ENCODE results near the gene USP17L25. TPM values are rescaled to one million over a fixed set of nuclear protein-coding genes. Genes with fewer than 3 reads are reported as not detected.

Gene USP17L25
- total RNA-seq (2022; extraction: Qiagen RNA extraction): not detected in 5 replicates

GRCh38 chr4:9329611-9330010, at the start of gene USP17L25:
TSS of gene USP17L25 (plus strand) at chr4:9329911. CDS start at chr4:9329911, 0 bp downstream.

GRCh38 chr4:9324865-9325264, 4.8 kb upstream of the USP17L25 start, which contains the start of gene USP17L24:
TSS of gene USP17L24 (plus strand) at chr4:9325165. CDS start at chr4:9325165, 0 bp downstream.

GRCh38 chr4:9334358-9334757, 4.6 kb downstream of the USP17L25 start, which contains the start of gene USP17L26:
TSS of gene USP17L26 (plus strand) at chr4:9334658. CDS start at chr4:9334658, 0 bp downstream.

GRCh38 chr4:9339103-9339502, 9.4 kb downstream of the USP17L25 start, which contains the start of gene USP17L5:
TSS of gene USP17L5 (plus strand) at chr4:9339403. CDS start at chr4:9339403, 0 bp downstream.

GRCh38 chr4:9343848-9344247, 14.1 kb downstream of the USP17L25 start, which contains the start of gene USP17L27:
TSS of gene USP17L27 (plus strand) at chr4:9344148. CDS start at chr4:9344148, 0 bp downstream.

GRCh38 chr4:9348593-9348992, 18.9 kb downstream of the USP17L25 start, which contains the start of gene USP17L28:
TSS of gene USP17L28 (plus strand) at chr4:9348893. CDS start at chr4:9348893, 0 bp downstream.

GRCh38 chr4:9353338-9353737, 23.6 kb downstream of the USP17L25 start, which contains the start of gene USP17L29:
TSS of gene USP17L29 (plus strand) at chr4:9353638. CDS start at chr4:9353638, 0 bp downstream.

GRCh38 chr4:9362829-9363228, 33.1 kb downstream of the USP17L25 start, which contains the start of gene USP17L30:
TSS of gene USP17L30 (plus strand) at chr4:9363129. CDS start at chr4:9363129, 0 bp downstream.

Other genes starting within 250 kb of the USP17L25 start
- gene FAM90A26, start 159.5 kb upstream of the USP17L25 start, total RNA-seq (2022; extraction: Qiagen RNA extraction): not detected in 5 replicates
- gene USP17L10, start 119.3 kb upstream of the USP17L25 start, total RNA-seq (2022; extraction: Qiagen RNA extraction): not detected in 5 replicates
- not detected in 5 replicates for gene USP17L11, start 114.5 kb upstream of the USP17L25 start, total RNA-seq (2022; extraction: Qiagen RNA extraction)
- not detected in 5 replicates for gene USP17L12, start 109.8 kb upstream of the USP17L25 start, total RNA-seq (2022; extraction: Qiagen RNA extraction)
- not detected in 5 replicates for gene USP17L13, start 105.0 kb upstream of the USP17L25 start, total RNA-seq (2022; extraction: Qiagen RNA extraction)
- not detected in 5 replicates for gene USP17L15, start 95.5 kb upstream of the USP17L25 start, total RNA-seq (2022; extraction: Qiagen RNA extraction)
- gene USP17L17, start 86.0 kb upstream of the USP17L25 start, total RNA-seq (2022; extraction: Qiagen RNA extraction): not detected in 5 replicates
- not detected in 5 replicates for gene USP17L18, start 81.3 kb upstream of the USP17L25 start, total RNA-seq (2022; extraction: Qiagen RNA extraction)
- gene USP17L19, start 76.5 kb upstream of the USP17L25 start, total RNA-seq (2022; extraction: Qiagen RNA extraction): not detected in 5 replicates
- gene USP17L20, start 71.8 kb upstream of the USP17L25 start, total RNA-seq (2022; extraction: Qiagen RNA extraction): not detected in 5 replicates
- gene USP17L21, start 67.0 kb upstream of the USP17L25 start, total RNA-seq (2022; extraction: Qiagen RNA extraction): not detected in 5 replicates
- gene USP17L22, start 62.3 kb upstream of the USP17L25 start, total RNA-seq (2022; extraction: Qiagen RNA extraction): not detected in 5 replicates
- not detected in 5 replicates for gene USP17L24, start 4.7 kb upstream of the USP17L25 start, total RNA-seq (2022; extraction: Qiagen RNA extraction)
- gene USP17L26, start 4.7 kb downstream of the USP17L25 start, total RNA-seq (2022; extraction: Qiagen RNA extraction): not detected in 5 replicates
- not detected in 5 replicates for gene USP17L5, start 9.5 kb downstream of the USP17L25 start, total RNA-seq (2022; extraction: Qiagen RNA extraction)
- gene USP17L27, start 14.2 kb downstream of the USP17L25 start, total RNA-seq (2022; extraction: Qiagen RNA extraction): not detected in 5 replicates
- gene USP17L28, start 19.0 kb downstream of the USP17L25 start, total RNA-seq (2022; extraction: Qiagen RNA extraction): not detected in 5 replicates
- not detected in 5 replicates for gene USP17L29, start 23.7 kb downstream of the USP17L25 start, total RNA-seq (2022; extraction: Qiagen RNA extraction)
- not detected in 5 replicates for gene USP17L30, start 33.2 kb downstream of the USP17L25 start, total RNA-seq (2022; extraction: Qiagen RNA extraction)
- gene DEFB131A, start 114.5 kb downstream of the USP17L25 start, total RNA-seq (2022; extraction: Qiagen RNA extraction): not detected in 5 replicates

All from A549 treated with dexamethasone at 1 μM for 4 hours (cell line).